ENCODE measurements around the gene EFNA2.

Gene EFNA2

DNA sequence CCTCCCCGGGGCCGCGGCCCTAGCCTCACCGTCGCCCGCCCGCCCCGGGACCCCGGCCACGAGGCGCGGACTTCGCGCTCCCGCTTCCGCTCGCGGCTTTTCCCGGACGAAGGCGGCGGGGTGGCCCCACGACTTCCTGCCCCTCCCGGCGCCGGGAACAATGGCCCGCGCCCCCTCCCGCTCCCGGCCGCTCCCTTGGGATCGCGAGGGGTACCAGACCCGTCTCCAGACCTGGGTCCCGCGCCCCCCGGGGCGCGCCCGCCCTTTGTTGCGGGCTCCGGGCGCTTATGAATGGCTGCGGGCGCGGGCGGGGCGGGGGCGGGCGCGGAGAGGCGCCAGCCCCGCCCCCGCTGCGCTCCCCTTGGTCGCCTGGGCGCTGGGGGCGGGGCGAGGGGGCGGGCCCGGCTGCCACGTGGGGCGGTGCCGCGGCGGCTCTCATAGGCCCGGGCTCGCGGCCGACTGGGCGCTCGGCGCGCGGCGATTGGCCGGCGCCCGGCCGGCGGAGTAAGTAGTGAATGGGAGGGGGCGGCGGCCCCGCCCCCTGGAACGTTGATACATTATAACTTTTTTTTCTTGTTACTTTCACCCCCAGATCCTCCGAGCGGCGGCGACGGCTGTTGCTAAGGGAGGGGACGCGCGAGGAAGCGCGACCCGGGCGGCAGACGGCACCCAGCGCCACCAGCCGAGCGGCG is 36.2 kb upstream of the EFNA2 start:
- peak; percentile 95 to 96 for DNase-seq

- DNase-seq = no peak
Measured at GRCh38 chr19:1249990-1250436, 35.7 kb upstream of the EFNA2 start.

DNA sequence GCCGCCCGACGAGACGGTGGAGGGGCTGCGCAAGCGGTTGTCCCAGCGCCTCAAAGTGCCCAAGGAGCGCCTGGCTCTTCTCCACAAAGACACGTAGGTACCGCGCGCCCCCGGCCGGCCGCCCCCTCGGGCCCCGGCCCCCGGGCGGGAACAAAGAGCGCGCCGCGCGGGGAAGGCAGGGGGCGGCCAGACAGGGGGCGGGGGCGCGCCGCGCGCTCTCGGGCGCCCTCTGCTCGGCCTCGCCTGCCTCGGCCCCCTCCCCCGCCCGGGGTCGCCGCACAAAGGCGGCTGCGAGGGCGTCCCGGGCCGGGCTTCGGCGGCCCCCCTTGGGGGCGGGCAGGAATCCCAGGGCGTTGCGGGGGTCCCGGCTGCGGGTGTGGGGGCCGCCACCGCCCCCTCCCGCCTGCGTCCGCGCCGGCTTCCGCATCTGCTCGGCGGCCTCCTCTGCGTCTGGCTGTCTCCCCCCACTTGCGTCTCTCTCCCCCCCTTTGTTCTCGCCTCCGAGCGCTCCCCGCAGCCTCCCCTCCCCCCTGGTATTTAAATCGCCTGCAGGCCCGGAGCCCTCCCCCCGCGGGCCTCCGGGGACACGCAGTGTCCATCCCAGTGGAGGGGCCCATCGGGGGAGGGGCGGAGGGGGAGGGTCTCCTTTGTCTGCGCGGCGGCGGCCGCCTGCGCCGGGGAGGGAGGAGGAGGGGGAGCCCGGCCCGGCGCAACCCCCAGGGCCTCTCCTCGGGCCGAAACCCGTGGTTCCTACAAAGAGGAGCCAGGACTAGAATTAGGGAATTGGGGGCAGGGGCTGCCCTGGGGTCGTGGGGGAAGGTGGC is 35.0 kb upstream of the EFNA2 start:
- DNase-seq = peak; percentile 64 to 72

- DNase-seq = peak; percentile 64 to 72
Measured at GRCh38 chr19:1251330-1252220, 34.1 kb upstream of the EFNA2 start.

DNA sequence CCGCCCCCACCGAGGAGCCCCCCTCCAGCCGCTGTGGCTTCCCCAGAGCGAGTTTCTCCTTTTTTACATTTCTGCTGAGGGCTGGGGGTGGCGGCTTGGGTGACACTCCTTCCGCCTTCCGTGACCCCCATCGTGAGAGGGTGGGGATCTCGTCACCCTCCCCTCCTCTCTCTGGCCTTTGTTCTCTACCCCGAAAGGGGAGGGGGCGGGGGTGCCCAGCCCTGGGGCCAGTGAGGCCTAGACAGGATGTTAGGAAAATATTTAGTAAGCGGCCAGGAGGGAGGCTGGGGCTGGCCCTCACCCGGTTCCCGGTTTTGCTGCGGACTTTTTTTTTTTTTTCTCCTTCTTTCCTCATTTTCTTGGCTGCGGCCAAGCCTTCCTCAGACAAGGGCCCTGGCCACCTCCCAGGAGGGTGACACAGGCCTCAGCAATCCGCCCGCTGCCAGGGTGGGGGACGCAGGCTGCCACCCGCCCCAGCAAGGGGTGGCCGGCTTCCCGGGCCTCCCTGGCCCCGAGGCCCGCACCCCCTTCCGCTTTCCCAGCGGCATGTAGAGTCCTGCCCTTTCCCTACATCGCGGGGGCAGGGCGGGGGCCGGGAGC is 33.4 kb upstream of the EFNA2 start:
- DNase-seq = peak; percentile 86 to 87

DNA sequence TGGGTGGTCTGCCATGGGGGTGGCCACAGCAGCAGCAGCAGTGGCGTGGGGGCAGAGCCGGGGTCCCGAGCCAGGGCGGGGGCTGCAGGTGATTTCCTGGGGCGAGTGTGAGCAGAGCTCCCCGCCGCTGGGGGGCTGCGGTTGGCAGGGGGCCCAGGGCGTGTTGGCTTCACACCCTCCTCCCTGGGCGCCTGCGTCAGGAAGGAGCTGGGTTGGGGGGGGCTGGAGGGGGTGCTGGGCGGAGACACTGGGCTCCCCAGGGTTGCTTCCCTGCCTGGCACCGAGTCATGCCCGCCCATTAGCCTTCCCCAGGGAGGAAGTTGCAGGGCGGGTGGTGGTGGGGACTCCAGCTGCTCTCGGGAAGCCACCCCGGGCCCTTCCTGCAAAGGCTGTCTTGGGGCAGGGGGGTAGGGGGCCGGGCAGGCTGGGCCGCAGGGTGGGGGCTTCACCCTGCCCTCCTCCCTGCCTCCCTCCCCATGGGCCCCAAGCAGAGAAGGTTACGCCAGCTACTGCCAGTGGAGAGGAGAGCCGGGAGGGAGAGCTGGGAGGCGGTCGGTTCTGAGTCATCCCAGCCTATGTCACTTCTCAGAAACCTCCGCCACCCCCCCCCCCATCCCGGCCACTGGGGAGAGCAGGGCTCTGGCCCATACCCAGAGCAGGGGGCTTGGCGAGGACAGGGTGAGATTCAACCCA is 32.7 kb upstream of the EFNA2 start:
- DNase-seq = peak; percentile 85 to 86

DNA sequence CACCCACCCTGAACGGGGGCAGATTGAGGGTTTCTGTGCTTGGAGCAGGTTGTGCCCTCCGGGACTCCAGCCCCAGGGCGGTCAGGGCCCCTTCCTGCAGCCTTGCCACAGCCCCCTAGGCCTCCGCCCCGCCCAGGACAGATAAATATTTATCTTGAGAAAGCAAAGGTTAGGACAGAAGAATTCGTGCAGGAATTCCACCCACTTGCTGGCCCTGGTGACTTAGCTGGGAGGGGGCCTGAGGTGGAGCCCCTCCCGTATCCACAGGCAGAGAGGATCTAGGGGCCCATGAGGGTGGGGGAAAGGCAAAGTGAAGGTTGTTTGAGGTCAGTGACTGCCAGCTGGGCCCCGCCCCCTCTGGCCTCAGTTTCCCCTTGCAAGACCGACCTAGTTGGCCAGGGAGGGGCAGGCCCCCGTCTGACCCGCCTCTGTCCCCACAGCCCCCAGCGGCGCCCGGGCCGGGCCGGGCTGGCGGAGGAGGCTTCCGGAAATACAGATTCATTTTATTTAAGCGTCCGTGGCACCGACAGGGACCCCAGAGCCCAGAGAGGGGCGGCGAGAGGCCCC is 32.1 kb upstream of the EFNA2 start:
- no peak for DNase-seq

- DNase-seq = no peak
Measured at GRCh38 chr19:1254081-1254527, 31.6 kb upstream of the EFNA2 start.

- no peak for DNase-seq
Measured at GRCh38 chr19:1254530-1255185, 31.0 kb upstream of the EFNA2 start.

DNA sequence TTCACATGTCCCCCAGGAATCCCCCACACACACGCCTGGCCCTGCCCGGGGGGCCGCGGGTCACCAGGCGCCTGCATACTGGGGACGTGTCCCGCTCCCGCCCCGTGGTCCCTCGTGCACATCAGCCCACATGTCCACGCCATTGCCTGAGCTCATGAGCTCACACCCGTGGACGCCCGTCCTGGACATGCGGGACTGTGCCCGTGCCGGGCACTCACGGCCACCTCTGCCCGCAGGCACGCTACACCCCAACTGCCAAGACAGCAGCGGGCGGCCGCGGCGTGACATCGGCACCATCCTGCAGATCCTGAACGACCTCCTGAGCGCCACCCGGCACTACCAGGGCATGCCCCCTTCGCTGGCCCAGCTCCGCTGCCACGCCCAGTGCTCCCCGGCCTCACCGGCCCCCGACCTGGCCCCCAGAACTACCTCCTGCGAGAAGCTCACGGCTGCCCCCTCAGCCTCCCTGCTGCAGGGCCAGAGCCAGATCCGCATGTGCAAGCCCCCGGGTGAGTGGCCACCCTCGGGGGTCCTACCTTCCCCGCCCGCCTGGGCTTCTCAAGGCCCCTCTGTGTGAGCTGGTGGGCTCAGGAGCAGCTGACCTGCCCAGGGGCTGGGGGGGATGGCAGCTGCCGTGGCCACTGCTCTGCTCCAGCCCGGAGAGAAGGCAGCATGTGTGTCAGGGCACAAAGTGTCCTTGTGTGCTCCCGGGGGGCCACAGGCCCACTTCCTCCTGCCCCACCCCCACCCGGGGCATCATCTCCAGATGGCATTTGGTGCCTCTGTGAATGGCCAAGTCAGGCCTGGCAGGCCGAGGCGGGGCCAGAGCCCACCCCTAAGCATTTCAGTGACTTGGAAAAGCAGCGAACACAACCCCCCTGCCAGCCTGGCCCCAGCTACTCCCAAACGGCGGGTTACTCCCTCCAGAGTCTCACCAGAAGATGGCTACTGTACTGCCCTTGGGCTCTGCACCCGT is 30.2 kb upstream of the EFNA2 start:
- DNase-seq = no peak

DNA sequence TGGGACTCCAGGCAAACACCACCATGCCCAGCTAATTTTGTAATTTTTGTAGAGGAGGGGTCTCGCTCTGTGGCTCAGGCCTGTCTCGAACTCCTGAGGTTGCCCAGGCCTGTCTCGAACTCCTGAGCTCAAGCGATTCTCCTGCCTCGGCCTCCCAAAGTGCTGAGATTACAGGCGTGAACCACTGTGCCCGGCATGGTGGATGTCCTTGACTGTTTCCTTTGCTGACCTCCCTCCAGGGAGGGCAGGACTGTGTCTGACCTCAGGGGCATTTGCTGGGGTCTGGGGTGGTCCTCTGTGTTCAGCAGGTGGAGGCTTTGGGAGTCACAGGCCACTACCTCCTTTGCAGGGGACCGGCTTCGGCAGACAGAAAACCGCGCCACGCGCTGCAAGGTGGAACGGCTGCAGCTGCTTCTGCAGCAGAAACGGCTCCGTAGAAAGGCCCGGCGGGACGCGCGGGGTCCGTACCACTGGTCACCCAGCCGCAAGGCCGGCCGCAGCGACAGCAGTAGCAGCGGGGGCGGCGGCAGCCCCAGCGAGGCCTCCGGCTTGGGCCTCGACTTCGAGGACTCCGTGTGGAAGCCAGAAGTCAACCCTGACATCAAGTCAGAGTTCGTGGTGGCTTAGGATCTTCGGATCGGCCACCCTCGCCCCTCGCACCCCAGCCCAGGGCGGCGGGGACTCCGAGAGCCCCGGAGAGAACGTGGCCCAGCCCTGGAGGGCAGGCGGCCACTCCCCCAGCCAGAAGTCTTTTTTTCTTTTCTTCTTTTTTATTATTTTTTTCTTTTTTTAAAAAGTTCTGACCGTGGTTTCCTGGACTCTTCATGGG is 28.8 kb upstream of the EFNA2 start:
- DNase-seq = no peak

DNA sequence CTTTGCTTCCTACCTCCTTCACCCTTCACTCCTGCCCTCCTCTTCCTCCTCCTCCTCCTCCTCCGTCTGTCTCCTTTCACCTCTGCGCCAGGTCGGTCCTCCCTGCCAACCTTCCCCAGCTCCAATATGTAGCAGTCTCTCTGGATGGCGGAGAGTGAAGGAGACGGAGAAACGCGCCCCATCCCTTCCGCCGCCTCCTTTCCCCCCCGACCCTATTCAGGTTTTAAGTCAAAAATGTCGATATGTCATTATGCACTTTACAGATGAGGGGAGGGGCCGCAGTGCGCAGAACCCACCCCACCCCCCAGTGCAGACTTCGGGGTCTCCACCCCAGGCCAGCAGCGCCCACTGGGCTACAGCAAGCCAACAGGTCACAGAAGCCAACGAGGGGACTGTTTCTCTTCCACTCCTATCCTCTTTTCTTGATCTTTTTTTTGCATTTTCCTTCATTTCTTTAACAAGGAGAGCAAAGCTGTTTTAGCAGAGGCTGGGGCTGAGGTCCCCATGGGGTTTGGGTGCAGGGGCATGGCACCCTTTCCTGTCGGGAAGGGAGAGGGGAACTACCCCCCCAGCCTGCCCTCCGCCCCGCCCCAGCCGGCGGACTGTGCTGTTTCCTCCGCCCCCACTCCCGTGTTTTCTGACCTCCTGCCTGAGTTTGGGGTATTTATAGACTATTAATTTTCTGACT is 28.1 kb upstream of the EFNA2 start:
- no peak for DNase-seq

GRCh38 chr19:1258163-1258492 is 27.5 kb upstream of the EFNA2 start:
- no peak for DNase-seq

DNA sequence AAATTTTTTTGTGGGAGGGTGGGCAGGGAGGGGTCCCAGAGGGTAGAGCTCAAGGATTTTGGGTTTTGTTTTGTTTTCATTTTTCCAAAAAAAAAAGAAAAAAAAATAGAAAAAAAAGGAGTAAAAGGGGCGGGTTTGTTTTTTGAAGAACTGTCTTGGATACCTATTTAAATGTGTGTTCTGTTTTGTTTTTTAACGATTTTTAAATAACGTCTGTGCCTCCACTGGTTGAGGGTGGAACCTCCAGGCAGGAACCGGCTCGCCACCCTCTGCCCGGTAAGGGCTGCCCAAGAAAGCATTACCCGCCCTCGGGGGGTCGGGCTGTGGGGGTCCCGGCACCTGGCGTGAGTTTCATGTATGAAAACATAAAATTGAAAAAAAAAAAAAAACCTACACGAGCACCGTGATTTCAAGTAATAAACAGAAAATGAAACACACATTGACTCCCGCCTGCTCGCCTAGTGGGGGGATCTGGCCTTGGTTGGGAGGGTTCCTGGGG is 26.9 kb upstream of the EFNA2 start:
- DNase-seq = no peak

DNA sequence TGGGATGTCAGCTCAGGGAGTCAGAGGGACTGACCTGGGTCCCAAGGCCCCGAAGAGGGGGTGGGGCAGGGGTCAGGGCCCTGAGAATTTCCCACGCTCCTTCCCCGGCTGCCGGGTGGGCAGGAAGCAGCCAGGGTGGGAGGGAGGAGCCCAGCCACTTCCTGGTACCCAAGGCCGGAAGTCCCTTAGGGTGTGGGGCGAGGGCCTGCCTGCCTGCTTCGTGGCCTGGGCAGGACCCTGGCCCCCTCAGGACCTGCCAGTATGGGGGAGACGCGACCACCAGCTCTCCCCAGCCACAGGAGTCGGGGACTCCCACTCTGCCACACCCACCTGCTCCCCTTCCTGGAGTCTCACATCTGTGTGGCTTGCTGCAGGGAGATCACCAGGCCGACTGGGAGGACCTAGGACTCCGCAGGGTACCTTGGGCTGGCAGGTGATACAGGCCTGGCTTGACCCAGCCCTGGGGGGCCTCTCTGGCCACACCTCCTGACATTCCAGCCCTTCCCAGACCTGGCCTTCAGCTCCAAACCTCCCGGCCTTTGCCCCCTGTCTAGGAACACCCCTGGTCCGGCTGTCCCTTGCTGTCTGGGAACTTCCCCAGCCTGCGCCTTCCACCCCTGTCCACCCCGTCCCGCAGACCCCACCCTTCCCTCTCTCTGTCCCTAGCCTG is 26.3 kb upstream of the EFNA2 start:
- peak; percentile 81 to 86 for DNase-seq

DNA sequence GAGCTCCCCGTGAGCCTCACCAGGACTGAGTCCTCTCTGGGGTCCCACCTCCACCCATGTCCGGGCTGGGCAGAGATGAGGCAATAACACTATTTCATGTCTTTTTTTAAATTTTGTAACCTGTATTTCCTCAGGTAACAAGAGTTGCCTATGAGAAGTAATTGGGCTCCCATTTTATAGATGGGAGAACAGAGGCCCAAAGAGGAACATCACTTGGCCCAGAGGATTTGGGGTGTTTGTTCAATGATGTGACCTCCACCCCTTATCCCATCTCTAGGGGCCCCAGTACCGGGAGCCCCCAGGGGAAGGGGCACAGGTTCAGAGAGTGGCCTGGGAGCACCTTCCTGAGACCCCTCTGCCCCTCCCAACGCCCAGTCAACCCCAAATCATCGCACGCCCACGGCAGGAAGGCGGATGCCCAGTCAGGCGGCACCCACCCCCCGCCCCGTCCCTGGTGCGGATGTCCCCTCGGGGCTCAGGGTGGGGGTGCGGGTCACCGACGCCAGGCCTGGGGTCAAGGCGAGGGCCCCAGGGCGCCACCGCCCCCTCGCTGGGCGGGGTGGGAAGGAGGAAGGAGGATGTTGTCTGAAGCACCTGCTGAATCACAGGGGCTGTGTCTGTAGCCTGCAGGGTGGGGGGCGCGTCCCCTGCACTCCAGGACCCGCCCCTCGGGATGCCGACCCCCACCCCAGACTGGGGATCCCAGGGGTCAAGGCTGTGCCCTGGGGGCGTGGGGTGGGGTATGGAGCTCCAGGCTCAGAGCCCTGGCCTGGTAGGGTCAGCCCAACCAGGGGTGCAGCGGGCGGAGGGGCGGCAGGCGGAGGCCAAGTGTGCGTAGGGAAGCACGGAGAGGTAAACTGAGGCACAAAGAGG is 25.6 kb upstream of the EFNA2 start:
- peak; percentile 71 to 77 for DNase-seq

Data from CD4-positive, alpha-beta T cell treated with Interferon alpha-2 for 1 hour (primary cell).